K562 (cell line): ENCODE results near the gene ATRNL1. TPM values are rescaled to one million over a fixed set of nuclear protein-coding genes. Genes with fewer than 3 reads are reported as not detected.

ENCODE experiments used
- ATAC-seq: fragments of 200-7000 bp; cut with Tn5 transposase; 3 replicates; pipeline ENCODE4 v1.9.1; 2020; ENCODE audit warnings: moderate library complexity
- BruUV-seq: library from RNA; stranded (reverse); fragments of 400-500 nt; replicated peaks from 2 replicates; lab custom pipeline; 2021; lab: Mats Ljungman, UMichigan
- CTCF ChIA-PET: fragments of 300-600 bp; formaldehyde crosslinking; extraction: SDS; loops from one replicate; lab custom pipeline; 2021; ENCODE audit warnings: low intra/inter-chr PET ratio; lab: Yijun Ruan, JAX
- POLR2A ChIA-PET: fragments of 300-600, 350-650 bp; sonication (Branson Sonifier 250); formaldehyde crosslinking; extraction: SDS; loops from one replicate; lab custom pipeline; 2021; ENCODE audit warnings: antibody characterized with exemption, inconsistent platforms; lab: Yijun Ruan, JAX
- DNase-seq, 4 experiments: peaks; one replicate each; pipeline versions ENCODE4 v3.0.0 to v3.0.0-alpha.2; 2011 to 2018; ENCODE audit warnings: low spot score in 3 of 4, mixed read lengths in 3 of 4; ENCODE audit errors: extremely low read depth in 1 of 4
- FAIRE-seq: peaks from 2 replicates; lab custom pipeline; 2011; peaks lifted over from hg19 to GRCh38; lab: Jason Lieb, UNC
- H2AFZ ChIP-seq: 2 replicates; pipeline ENCODE4 v1.6.0; 2011; ENCODE audit warnings: low read depth, low read length, control low read depth, inconsistent platforms
- H3K27ac ChIP-seq: fragments of 200-600 bp; 3 replicates; pipeline ENCODE4 v1.8.0; 2011; ENCODE audit warnings: low read depth, mild to moderate bottlenecking, control low read depth, inconsistent platforms, low read length, moderate library complexity, mixed read lengths; ENCODE audit errors: extremely low read depth
- H3K27me3 ChIP-seq, 2 experiments: fragments of 300-600 bp in 1 of 2; 2 replicates in 1 of 2; 3 replicates in 1 of 2; pipeline versions ENCODE4 v1.6.0 to v1.8.0; 2011; ENCODE audit warnings: inconsistent platforms in 2 of 2, low read length in 2 of 2, mild to moderate bottlenecking in 1 of 2, mixed read lengths in 1 of 2, moderate library complexity in 1 of 2; ENCODE audit not compliant: control insufficient read depth in 2 of 2, insufficient read depth in 2 of 2
- H3K36me3 ChIP-seq: fragments of 300-600 bp; 3 replicates; pipeline ENCODE4 v1.8.0; 2011; ENCODE audit warnings: mild to moderate bottlenecking, low read length, inconsistent platforms; ENCODE audit not compliant: control insufficient read depth, insufficient read depth
- H3K4me1 ChIP-seq, 2 experiments: fragments of 200-600 bp in 1 of 2; replicated peaks in 1 of 2; 2 replicates in 1 of 2; 3 replicates in 1 of 2; pipeline versions ENCODE4 v1.5.1 to v1.8.0; 2011; ENCODE audit warnings: inconsistent platforms in 2 of 2, low read length in 2 of 2, mild to moderate bottlenecking in 1 of 2, mixed read lengths in 1 of 2, moderate library complexity in 1 of 2; ENCODE audit not compliant: control insufficient read depth in 2 of 2, insufficient read depth in 2 of 2
- H3K4me2 ChIP-seq: 2 replicates; pipeline ENCODE4 v1.6.1; 2011; ENCODE audit warnings: low read length, control low read depth, inconsistent platforms, mixed read lengths; ENCODE audit not compliant: insufficient read depth
- H3K4me3 ChIP-seq: fragments of 200-600 bp; sonication (generic), shearing (Covaris generic); 2 replicates; pipeline ENCODE4 v1.5.1; 2016; ENCODE audit warnings: control low read depth, inconsistent platforms
- H3K79me2 ChIP-seq: fragments of 200-600 bp; 3 replicates; pipeline ENCODE4 v1.8.0; 2011; ENCODE audit warnings: low read length, inconsistent platforms; ENCODE audit not compliant: control insufficient read depth, insufficient read depth
- H3K9ac ChIP-seq, 2 experiments: 2 replicates each; pipeline versions ENCODE4 v1.6.0 to v1.6.1; 2011; ENCODE audit warnings: low read depth in 2 of 2, low read length in 2 of 2, control low read depth in 1 of 2, inconsistent platforms in 1 of 2, mild to moderate bottlenecking in 1 of 2, mixed read lengths in 1 of 2; ENCODE audit not compliant: insufficient read depth in 1 of 2
- H3K9me1 ChIP-seq: one replicate; pipeline ENCODE4 v1.6.0; 2011; ENCODE audit warnings: inconsistent platforms, mild to moderate bottlenecking, low read length, moderate library complexity; ENCODE audit not compliant: control insufficient read depth, insufficient read depth
- H3K9me3 ChIP-seq: replicated peaks from 2 replicates; pipeline ENCODE4 v1.5.1; 2011; ENCODE audit warnings: low read depth, low read length, inconsistent platforms; ENCODE audit not compliant: control insufficient read depth, insufficient read depth
- H4K20me1 ChIP-seq: replicated peaks from 2 replicates; pipeline ENCODE4 v1.6.1; 2011; ENCODE audit warnings: low read length, inconsistent platforms, mixed read lengths; ENCODE audit not compliant: control insufficient read depth, insufficient read depth
- BMI1 ChIP-seq: fragments of 150-350 bp; IDR thresholded peaks from 2 replicates; pipeline ENCODE4 v1.6.1; 2014; ENCODE audit warnings: low read length
- CLOCK ChIP-seq: fragments of 250-450 bp; sonication (Bioruptor Pico); IDR thresholded peaks from 2 replicates; pipeline ENCODE4 v1.4.0; 2020; ENCODE audit warnings: mild to moderate bottlenecking, moderate library complexity, borderline replicate concordance
- COPS2 ChIP-seq: fragments of 450-650 bp; conservative IDR thresholded peaks from 2 replicates; pipeline ENCODE4 v1.6.1; 2016; ENCODE audit warnings: mild to moderate bottlenecking, moderate library complexity
- GTF2E2 ChIP-seq: fragments of 200-800 bp; sonication (Bioruptor generic); IDR thresholded peaks from 2 replicates; pipeline ENCODE4 v1.6.1; 2016; ENCODE audit warnings: missing genetic modification characterization, missing compliant biosample characterization
- ID3 ChIP-seq, 2 experiments: fragments of 250-450 bp in 1 of 2; fragments of 450-650 bp in 1 of 2; sonication (Bioruptor Pico) in 1 of 2; IDR thresholded peaks; 2 replicates each; pipeline versions ENCODE4 v1.6.1 to v1.8.0; 2016 to 2021; ENCODE audit warnings: mild to moderate bottlenecking in 2 of 2, moderate library complexity in 2 of 2, missing compliant biosample characterization in 1 of 2, missing genetic modification characterization in 1 of 2
- LEF1 ChIP-seq: fragments of 450-650 bp; IDR thresholded peaks from 2 replicates; pipeline ENCODE4 v1.6.1; 2016; ENCODE audit warnings: mild to moderate bottlenecking
- MAFG ChIP-seq: fragments of 450-650 bp; conservative IDR thresholded peaks from 2 replicates; pipeline ENCODE4 v1.6.1; 2016; ENCODE audit warnings: missing genetic modification characterization, missing compliant biosample characterization
- NEUROD1 ChIP-seq: fragments of 150-350 bp; IDR thresholded peaks from 2 replicates; pipeline ENCODE4 v1.6.1; 2014; ENCODE audit warnings: borderline replicate concordance, low read length, low read depth; ENCODE audit not compliant: partially characterized antibody
- PTRF ChIP-seq: fragments of 450-650 bp; IDR thresholded peaks from 2 replicates; pipeline ENCODE4 v1.6.1; 2016; ENCODE audit warnings: mild to moderate bottlenecking, missing genetic modification characterization, missing compliant biosample characterization
- RCOR1 ChIP-seq, 2 experiments: IDR thresholded peaks; 2 replicates each; pipeline ENCODE4 v1.6.1; 2012; ENCODE audit warnings: low read depth in 2 of 2, low read length in 2 of 2, borderline replicate concordance in 1 of 2, improper control_type of control experiment in 1 of 2
- SNIP1 ChIP-seq: fragments of 450-650 bp; IDR thresholded peaks from 2 replicates; pipeline ENCODE4 v1.7.1; 2017; ENCODE audit warnings: low read depth, mild to moderate bottlenecking
- TSC22D4 ChIP-seq: fragments of 450-650 bp; IDR thresholded peaks from 2 replicates; pipeline ENCODE4 v1.6.1; 2016; ENCODE audit warnings: missing genetic modification characterization, missing biosample characterization, control low read depth
- XRCC4 ChIP-seq: IDR thresholded peaks from one replicate; pipeline ENCODE4 v1.6.1; 2011; ENCODE audit not compliant: insufficient read depth, insufficient read length; ENCODE audit errors: extremely low read depth
- ZBTB49 ChIP-seq: sonication (generic); formaldehyde crosslinking; IDR thresholded peaks from 2 replicates; pipeline ENCODE4 v1.8.0; 2022; ENCODE audit warnings: missing genetic modification reagents, mild to moderate bottlenecking, borderline replicate concordance
- ZFX ChIP-seq: sonication (generic); formaldehyde crosslinking; IDR thresholded peaks from 2 replicates; pipeline ENCODE4 v1.8.0; 2022; ENCODE audit warnings: mild to moderate bottlenecking, missing genetic modification reagents, moderate library complexity
- WGBS: fragments of 100-300 bp; shearing (Covaris generic); methylation state at CpG from one replicate; pipeline ENCODE4 v1.1.6; 2016; ENCODE audit warnings: low coverage, mixed read lengths; ENCODE audit not compliant: insufficient coverage; ENCODE audit errors: missing lambda C conversion rate; 5-methylcytosine and 5-hydroxymethylcytosine counted together
- in situ Hi-C: fragments of 300-500 bp; cut with MboI; formaldehyde crosslinking; loops from 4 replicates; pipeline ENCODE4 v1.15.0; 2018; ENCODE audit warnings: inconsistent platforms, mixed read lengths
- intact Hi-C: fragments of 100-400 bp; cut with micrococcal nuclease; formaldehyde crosslinking; loops from 2 replicates; pipeline ENCODE4 v1.14.2; 2022
- polyA plus RNA-seq, 8 experiments: library from polyadenylated mRNA; depleted of rRNA in 4 of 8; stranded (reverse) in 5 of 8; unstranded in 3 of 8; fragments of >200 nt; fragmentation: Nextera tagmentation in 2 of 8; fragmentation: Illumina TruSeq in 1 of 8; extraction: Ambion mirVana in 2 of 8; extraction: Trizol in 1 of 8; gene quantifications; 2 replicates each; pipeline versions ENCODE4 v1.2.1 to v1.2.3, GENCODE V29; 2011 to 2014; ENCODE audit warnings: inconsistent platforms in 1 of 8, missing spikeins in 1 of 8
- total RNA-seq, 7 experiments: library from RNA; depleted of rRNA in 6 of 7; stranded (reverse); fragments of >200 nt in 6 of 7; fragmentation: Illumina TruSeq in 2 of 7; extraction: Trizol in 2 of 7; gene quantifications; 2 replicates each; pipeline versions ENCODE4 v1.2.1 to v1.2.3, GENCODE V29; 2011 to 2021; ENCODE audit warnings: low replicate concordance in 1 of 7

The ATRNL1 gene
- total and polyA plus RNA-seq, 9 of the 15 experiments (the other 6 are each of a cell fraction or from before 2014, with no cell fraction given), result 0.18 TPM; not detected in 8

GRCh38 chr10:115422624-115423023 lies 329.5 kb downstream of the ATRNL1 start:
- DNase-seq, result no peak
- H3K27ac ChIP-seq, result no peak overlapping the region
- H3K9ac ChIP-seq, result no peak overlapping the region
- H3K4me3 ChIP-seq, result no peak overlapping the region
- no peak overlapping the region for H2AFZ ChIP-seq
- H3K9me3 ChIP-seq, result no peaks in the 10 kb centered on the region
- no peak for ATAC-seq
- WGBS, result 0% methylated on average over 1 of the region's 1 CpG
- H3K36me3 ChIP-seq, result no peaks in the 10 kb centered on the region
- no peak overlapping the region for H3K4me2 ChIP-seq
- H3K27me3 ChIP-seq, result no peaks in the 10 kb centered on the region
- no peak for FAIRE-seq
- H3K9me1 ChIP-seq, result no peaks in the 10 kb centered on the region
- ChIA-PET POLR2A (no interaction called here), CTCF (no interaction called here)
- TF ChIP-seq SNIP1 (no peak), ZBTB49 (CRISPR knock-in tag) (no peak), LEF1 (no peak), NEUROD1 (no peak), XRCC4 (no peak), ID3 (CRISPR knock-in tag; IDR thresholded peaks at IDR 0.05) (no peak), ID3 (tag; IDR thresholded peaks at IDR 0.05) (no peak), RCOR1 (IDR thresholded peaks at IDR 0.05; ENCODE audit: borderline replicate concordance in 1 of 2, low read depth in 2 of 2, low read length in 2 of 2) (no peak), COPS2 (no peak), TSC22D4 (no peak), BMI1 (no peak), MAFG (tag) (no peak), CLOCK (no peak), ZFX (CRISPR knock-in tag) (no peak), GTF2E2 (tag) (no peak), PTRF (tag) (no peak)
- BruUV-seq, result no TSS peak
- no peaks in the 10 kb centered on the region for H3K79me2 ChIP-seq
- intact Hi-C loops, result no loop called here
- no peaks in the 10 kb centered on the region for H4K20me1 ChIP-seq
- in situ Hi-C loops, result no loop called here
- H3K4me1 ChIP-seq, result no peaks in the 10 kb centered on the region
